ENCODE data around the gene HS1BP3. TPM values are rescaled to one million over a fixed set of nuclear protein-coding genes. Genes with fewer than 3 reads are reported as not detected.

The HS1BP3 gene
- total and polyA plus RNA-seq, 2 of the 13 experiments (the other 11 are each of a cell fraction or from before 2014, with no cell fraction given), result 15.2 to 22.0 TPM

GRCh38 chr2:20641123-20641985 is 9.5 kb downstream of the HS1BP3 start:
- Histone ChIP-seq H4K20me1 (ENCODE audit: insufficient read depth, low read length) (no peaks in the 10 kb centered on the region), H3K9me3 (ENCODE audit: low read length) (no peaks in the 10 kb centered on the region), H3K79me2 (ENCODE audit: insufficient read depth, low read length) (no peaks in the 10 kb centered on the region), H3K36me3 (replicated peaks in 1 of 2; ENCODE audit: control insufficient read depth in 1 of 2, insufficient read depth in 2 of 2, low read length in 2 of 2) (peaks cover 9 to 19% of the 10 kb centered on the region in 2 experiments), H3K4me2 (ENCODE audit: low read depth, low read length) (no peak overlapping the region), H3K9ac (ENCODE audit: insufficient read depth, low read depth, low read length) (no peak overlapping the region), H3K4me3 (replicated peaks in 1 of 3; ENCODE audit: insufficient read depth in 1 of 3, low read depth in 2 of 3, low read length in 3 of 3) (no peak overlapping the region), H3K27me3 (ENCODE audit: control insufficient read depth in 1 of 2, insufficient read depth in 2 of 2, low read length in 2 of 2) (no peaks in the 10 kb centered on the region), H3K4me1 (ENCODE audit: insufficient read depth, low read length) (peaks cover 8% of the 10 kb centered on the region), H2AFZ (ENCODE audit: low read length) (no peak overlapping the region), H3K27ac (ENCODE audit: extremely low read length, insufficient read depth, low read length) (no peak overlapping the region)
- CTCF ChIA-PET (ENCODE audit: low intra/inter-chr PET ratio, low total read pairs), result interaction anchor here (0.8 to 2.0 kb wide), 7 partner anchors 10 to 262 kb away, joined by 3 to 44 read pairs (median 9); partner anchors contain the start of gene HS1BP3
- POLR2A ChIA-PET, result interaction anchor here (0.6 to 3.4 kb wide), 8 partner anchors 24 to 262 kb away, joined by 3 to 30 read pairs (median 6); partner anchors contain the start of gene RHOB
- FAIRE-seq (no peak), ATAC-seq (no peak), DNase-seq (ENCODE audit: low spot score) (no peak)
- in situ Hi-C loops (cut with HindIII; ENCODE audit: extremely low pct_ligation_motif_present, low pct_unique_long_range_greater_than_20kb), result loop anchor here (5.0 kb wide), 1 partner anchor 244 kb away; no protein-coding TSS in a partner anchor
- BruUV-seq (replicated peaks), result no TSS peak
- 94% methylated on average over 22 of the region's 23 CpGs for WGBS (ENCODE audit: low lambda C conversion rate)
- intact Hi-C loops (cut with micrococcal nuclease; ENCODE audit: unreplicated experiment), result no loop called here
- TF ChIP-seq GTF3A (CRISPR knock-in tag; conservative IDR thresholded peaks at IDR 0.05) (no peak), FOXC1 (CRISPR knock-in tag; IDR thresholded peaks at IDR 0.05; ENCODE audit: borderline replicate concordance) (no peak), GTF2F1 (IDR thresholded peaks at IDR 0.05; ENCODE audit: low read length) (no peak), NRL (CRISPR knock-in tag; IDR thresholded peaks at IDR 0.05; ENCODE audit: borderline replicate concordance) (no peak), MIER2 (CRISPR knock-in tag; IDR thresholded peaks at IDR 0.05) (no peak), ZNF552 (CRISPR knock-in tag; IDR thresholded peaks at IDR 0.05; ENCODE audit: borderline replicate concordance) (no peak), WIZ (CRISPR knock-in tag; IDR thresholded peaks at IDR 0.05) (no peak), ZBED4 (CRISPR knock-in tag; IDR thresholded peaks at IDR 0.05; ENCODE audit: borderline replicate concordance) (no peak), RARG (CRISPR knock-in tag; IDR thresholded peaks at IDR 0.05; ENCODE audit: low read depth) (no peak), CHD4 (IDR thresholded peaks at IDR 0.05; ENCODE audit: borderline replicate concordance, low read length) (no peak), U2AF1 (optimal IDR thresholded peaks at IDR 0.05; ENCODE audit: low read depth, low read length) (no peak), ZNF224 (CRISPR knock-in tag; IDR thresholded peaks at IDR 0.05) (no peak), PREB (CRISPR knock-in tag; IDR thresholded peaks at IDR 0.05) (no peak), HNF1A (IDR thresholded peaks at IDR 0.05; ENCODE audit: low read depth) (no peak), HNF1A (CRISPR knock-in tag; IDR thresholded peaks at IDR 0.05; ENCODE audit: borderline replicate concordance) (no peak)

All from HepG2 (cell line).